AG04450 (cell line): ENCODE data around the gene MRPS10. TPM values are rescaled to one million over a fixed set of nuclear protein-coding genes. Genes with fewer than 3 reads are reported as not detected.

Experiments used
- CTCF ChIA-PET: fragments of 300-600, 350-600 bp; formaldehyde crosslinking; extraction: SDS; loops from one replicate; lab custom pipeline; 2022; ENCODE audit warnings: antibody characterized with exemption, inconsistent platforms; lab: Charles Lee
- POLR2A ChIA-PET: fragments of 350-600 bp; formaldehyde crosslinking; extraction: SDS; loops from one replicate; lab custom pipeline; 2021; ENCODE audit warnings: antibody characterized with exemption, inconsistent platforms; lab: Yijun Ruan, JAX
- DNase-seq: peaks from one replicate; pipeline ENCODE4 v3.0.0-alpha.2; 2011; ENCODE audit warnings: low read depth, low spot score
- H3K27ac ChIP-seq: one replicate; pipeline ENCODE4 v1.5.1; 2012; ENCODE audit warnings: low read depth, low read length, control low read depth
- H3K27me3 ChIP-seq: one replicate; pipeline ENCODE4 v1.6.0; 2012; ENCODE audit warnings: low read length; ENCODE audit not compliant: control insufficient read depth, insufficient read depth
- H3K4me3 ChIP-seq: 2 replicates; pipeline ENCODE4 v1.5.1; 2011; ENCODE audit warnings: mild to moderate bottlenecking, low read depth, low read length, control low read depth
- H3K9me3 ChIP-seq: 2 replicates; pipeline ENCODE4 v1.5.1; 2012; ENCODE audit warnings: low read length; ENCODE audit not compliant: control insufficient read depth, insufficient read depth
- CTCF ChIP-seq: IDR thresholded peaks from 2 replicates; pipeline ENCODE4 v1.5.1; 2011; ENCODE audit warnings: low read depth, low read length, control low read depth, inconsistent platforms
- polyA minus RNA-seq: library from RNA; depleted of rRNA, polyadenylated mRNA; stranded (reverse); fragments of >200 nt; gene quantifications from 2 replicates; pipeline ENCODE4 v1.2.3, GENCODE V29; 2011; rRNA and poly(A)+ RNA removed
- polyA plus RNA-seq: library from polyadenylated mRNA; depleted of rRNA; stranded (reverse); fragments of >200 nt; gene quantifications from 2 replicates; pipeline ENCODE4 v1.2.3, GENCODE V29; 2011; rRNA removed

MRPS10 gene
- polyA plus RNA-seq (45.4 and 63.2 TPM in 2 replicates), polyA minus RNA-seq (10.4 and 17.6 TPM in 2 replicates)

GRCh38 chr6:42217519-42218367, at the start of gene MRPS10:
Gene MRPS10, minus strand, starts transcription at chr6:42217861. Its CDS starts 12 bp downstream, at chr6:42217849.
- CTCF ChIA-PET = interaction anchor here (0.7 to 6.6 kb wide), 6 partner anchors 15 to 352 kb away, joined by 3 to 172 read pairs (median 3); no protein-coding TSS in a partner anchor
- no peak for TF ChIP-seq CTCF
- no peaks in the 10 kb centered on the region for H3K9me3 ChIP-seq
- H3K27ac ChIP-seq = peak within 1 kb of the TSS; percentile 86
- DNase-seq = peak; percentile 83
- H3K27me3 ChIP-seq = no peaks in the 10 kb centered on the region
- H3K4me3 ChIP-seq = peak within 1 kb of the TSS; percentile 95
- POLR2A ChIA-PET = interaction anchor here (0.6 kb wide), 3 partner anchors 27 to 347 kb away, joined by 3 to 6 read pairs (median 3); no protein-coding TSS in a partner anchor

- Histone ChIP-seq H3K4me3 (no peak overlapping the region), H3K27ac (no peak overlapping the region), H3K27me3 (no peaks in the 10 kb centered on the region), H3K9me3 (no peaks in the 10 kb centered on the region; the same call in 1 of the 2 replicates)
- TF ChIP-seq CTCF = no peak
- ChIA-PET POLR2A (no interaction called here), CTCF (no interaction called here)
- DNase-seq = no peak
Observed at GRCh38 chr6:42266538-42266937, 48.9 kb upstream of the MRPS10 start.

- CTCF ChIA-PET = interaction anchor here (1.4 to 8.0 kb wide), 2 partner anchors 267 to 282 kb away, joined by 5 to 93 read pairs; no protein-coding TSS in a partner anchor
Observed at GRCh38 chr6:42264852-42265390, 47.3 kb upstream of the MRPS10 start.

GRCh38 chr6:42264162-42264851, 46.6 kb upstream of the MRPS10 start:
- Histone ChIP-seq H3K27ac (no peak overlapping the region), H3K27me3 (no peaks in the 10 kb centered on the region), H3K9me3 (no peaks in the 10 kb centered on the region; the same call in 1 of the 2 replicates), H3K4me3 (no peak overlapping the region)
- ChIA-PET CTCF (interaction anchor here (1.4 to 8.0 kb wide), 2 partner anchors 268 to 283 kb away, joined by 5 to 93 read pairs; no protein-coding TSS in a partner anchor), POLR2A (no interaction called here)
- TF ChIP-seq CTCF = no peak
- DNase-seq = no peak

More at GRCh38 chr6:42264852-42265390, 47.3 kb upstream of the MRPS10 start:
- H3K9me3 ChIP-seq = no peaks in the 10 kb centered on the region; the same call in 1 of the 2 replicates
- no peak overlapping the region for H3K4me3 ChIP-seq
- no peak for DNase-seq
- TF ChIP-seq CTCF = no peak
- no peaks in the 10 kb centered on the region for H3K27me3 ChIP-seq
- POLR2A ChIA-PET = no interaction called here
- no peak overlapping the region for H3K27ac ChIP-seq
